ENCODE results near the gene SKAP1.
A peak's percentile ranks its signal among the peaks of the same experiment; 100 is the strongest.

The SKAP1 gene

DNA sequence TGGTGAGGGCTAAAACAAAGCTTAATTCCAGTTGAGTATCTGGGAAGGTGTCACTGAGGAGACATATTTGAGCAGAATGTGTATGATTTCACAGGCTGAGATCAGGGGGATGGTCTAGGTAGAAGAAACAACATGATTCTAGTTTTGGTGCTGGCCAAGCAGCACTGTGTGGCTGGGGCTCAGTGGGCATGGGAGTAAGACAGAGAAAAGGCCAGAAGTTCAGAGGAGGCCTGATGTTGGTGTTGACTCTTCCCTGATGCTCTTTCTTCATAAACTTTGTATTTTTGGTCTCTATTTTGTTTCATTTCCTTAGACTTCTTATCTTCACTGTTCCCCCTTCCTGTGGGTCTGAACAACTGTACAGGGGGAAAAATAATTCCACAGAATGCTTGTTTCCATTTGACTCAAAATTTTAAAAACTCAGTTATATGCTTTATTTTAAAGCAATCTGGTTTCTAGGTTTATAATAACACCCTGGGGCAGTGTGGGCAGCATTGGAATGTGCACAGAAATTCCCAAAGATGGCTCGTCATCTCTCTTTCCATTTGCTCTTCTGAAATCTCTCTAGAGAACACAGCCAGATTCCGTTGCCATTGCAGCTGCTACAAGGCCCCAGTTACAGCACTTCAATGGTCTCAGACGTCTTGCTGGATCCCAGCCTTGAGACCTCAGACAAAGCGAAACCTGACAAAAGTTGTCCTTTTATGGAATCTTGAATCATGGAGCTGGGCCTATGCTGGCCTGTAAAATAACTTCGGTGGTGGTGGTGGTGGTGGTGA, 254.1 kb downstream of the SKAP1 start:
- no peak for DNase-seq (ENCODE audit: low spot score)

- no peak for DNase-seq (ENCODE audit: low spot score)
Measured at GRCh38 chr17:48174833-48175523, 255.0 kb downstream of the SKAP1 start.

DNA sequence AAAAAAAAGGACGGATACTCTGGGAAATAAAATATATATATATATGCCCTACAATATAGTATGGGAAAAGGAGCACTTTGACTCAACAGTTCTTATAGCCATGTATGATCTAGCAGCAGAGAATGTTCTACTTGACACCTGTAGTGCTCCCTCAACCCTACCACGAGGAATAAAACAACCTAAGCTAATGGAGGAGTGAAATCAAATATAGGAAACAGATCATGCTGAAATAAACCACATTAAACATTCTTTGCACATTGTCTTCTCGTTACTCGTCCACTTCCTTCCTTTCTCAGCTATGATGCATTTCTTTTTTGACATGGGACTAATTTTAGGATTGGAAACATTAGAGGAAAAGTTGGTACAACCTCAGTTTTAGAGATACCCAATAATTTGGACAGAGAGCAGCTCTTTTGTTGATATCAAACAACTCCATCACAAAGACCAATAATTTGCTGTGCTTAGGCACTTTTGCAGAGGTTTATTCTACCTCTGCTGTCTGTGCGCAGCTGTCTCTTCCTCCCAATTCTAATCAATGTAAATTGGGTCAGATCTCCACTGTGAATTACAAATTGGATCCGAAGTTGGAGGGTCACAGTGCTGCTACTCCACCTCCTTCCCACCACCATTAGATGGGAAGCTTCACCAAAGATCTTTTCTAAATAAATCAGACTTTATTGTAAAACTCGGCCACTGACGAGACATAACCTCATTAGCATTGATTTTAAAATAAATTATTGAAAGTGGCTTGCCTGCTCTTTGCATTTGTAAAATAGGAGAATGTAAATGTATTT, 256.6 kb downstream of the SKAP1 start:
- DNase-seq (ENCODE audit: low spot score): no peak

DNA sequence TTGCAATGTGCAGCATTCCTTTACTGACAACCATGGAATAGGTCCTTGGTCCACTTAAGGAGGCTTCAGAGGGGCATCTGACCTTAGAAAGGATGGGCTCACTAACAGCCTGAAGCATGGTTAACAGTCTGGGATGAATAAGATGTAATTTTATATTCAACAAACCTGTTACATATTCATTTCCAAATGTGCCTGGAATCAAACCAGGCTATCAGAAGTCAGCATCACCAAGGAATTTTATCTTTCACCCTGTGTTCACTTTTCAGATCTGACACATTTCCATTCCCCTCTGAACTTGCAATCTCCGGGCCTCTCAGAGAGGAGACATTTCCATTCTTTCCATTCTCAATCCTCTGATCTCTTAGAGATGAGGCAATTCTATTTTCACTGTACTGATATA, 260.1 kb downstream of the SKAP1 start:
- DNase-seq (ENCODE audit: low spot score): no peak

DNA sequence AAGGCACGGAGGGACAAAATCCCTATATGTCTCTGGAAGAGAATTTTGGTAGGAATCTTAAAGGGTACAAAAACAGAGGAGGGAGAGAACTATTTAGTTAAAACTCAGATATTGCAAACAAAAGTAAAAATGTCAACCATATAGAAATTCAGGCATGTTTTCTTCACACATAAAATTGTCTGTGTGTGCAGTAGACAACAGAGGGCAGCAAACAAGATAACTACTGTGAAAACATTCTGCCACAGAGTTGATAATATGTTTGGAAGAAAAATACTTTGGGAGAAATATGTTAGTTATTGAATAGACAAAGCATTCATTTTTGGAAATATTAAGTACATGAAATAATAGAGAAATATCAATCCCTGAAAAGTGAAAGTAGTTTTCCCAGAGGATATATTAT, 266.2 kb downstream of the SKAP1 start:
- no peak for DNase-seq (ENCODE audit: low spot score)

GRCh38 chr17:48162946-48163506, 267.0 kb downstream of the SKAP1 start:
- no peak for DNase-seq (ENCODE audit: low spot score)

DNA sequence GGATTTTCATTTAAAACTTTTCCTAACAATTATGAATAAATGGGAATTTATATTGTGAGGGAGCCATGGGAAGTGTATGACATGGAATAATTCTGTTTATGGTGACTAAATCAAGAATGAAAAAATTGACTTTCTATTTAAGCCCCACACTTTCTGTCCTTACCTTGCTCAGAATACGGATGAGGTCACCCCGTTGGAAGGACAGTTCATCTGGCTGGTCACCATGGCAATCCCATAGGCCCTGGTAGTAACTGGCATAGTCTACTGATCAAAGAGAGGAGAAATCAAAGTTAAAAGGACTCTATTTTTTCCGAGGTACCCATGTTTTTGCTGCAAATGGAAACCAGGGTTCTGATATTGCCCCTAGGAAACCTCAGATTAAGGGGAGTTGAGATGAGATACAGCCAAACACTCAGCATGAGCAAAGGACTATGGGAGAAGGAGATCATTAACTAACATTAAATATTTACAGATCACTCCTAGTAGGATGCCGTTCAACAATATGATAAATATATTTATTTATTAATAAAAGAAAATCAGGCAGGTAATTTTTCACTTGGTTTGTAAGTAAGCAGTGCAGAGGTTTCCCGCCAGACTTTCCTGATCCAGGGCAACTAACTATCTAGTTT, 267.6 kb downstream of the SKAP1 start:
- no peak for DNase-seq (ENCODE audit: low spot score)

GRCh38 chr17:48161127-48161905, 268.7 kb downstream of the SKAP1 start:
- no peak for DNase-seq (ENCODE audit: low spot score)

- no peak for DNase-seq (ENCODE audit: low spot score)
Measured at GRCh38 chr17:48160177-48161081, 269.6 kb downstream of the SKAP1 start.

GRCh38 chr17:48159232-48159631, 270.8 kb downstream of the SKAP1 start:
- no peak for DNase-seq (ENCODE audit: low spot score)

DNA sequence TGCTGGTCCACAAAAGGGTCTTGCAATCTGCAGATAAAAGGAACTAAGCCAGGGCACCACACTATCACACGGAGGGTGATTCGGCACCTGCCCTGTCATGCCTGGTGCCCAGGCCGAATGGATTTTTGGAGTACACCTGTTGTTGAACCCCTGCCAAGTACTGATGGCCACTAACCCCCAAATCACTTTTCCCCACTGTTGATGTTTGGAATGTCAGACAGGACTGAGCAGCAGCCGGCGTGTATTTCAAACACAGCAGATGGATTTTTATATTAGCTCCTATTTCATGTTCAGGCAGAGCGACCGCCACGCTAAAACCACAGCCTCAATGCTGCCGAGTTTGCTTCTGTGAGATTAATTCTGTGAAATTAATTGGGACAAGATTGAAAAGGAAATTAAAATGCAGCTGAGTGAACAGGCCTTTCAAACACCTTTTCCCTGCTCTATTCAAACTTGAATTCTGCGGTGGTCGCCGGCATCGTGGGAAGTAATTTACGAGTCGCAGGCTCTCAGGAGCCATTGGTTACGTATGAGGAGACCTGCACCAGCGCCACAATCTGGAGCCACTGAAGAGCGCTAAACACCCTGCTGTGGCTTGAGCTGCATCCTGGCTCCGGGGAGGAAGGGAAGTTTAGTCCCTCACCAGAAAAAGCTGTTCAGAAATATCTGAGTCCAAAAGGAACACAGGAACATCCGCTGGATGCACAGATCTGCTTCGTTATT, 274.0 kb downstream of the SKAP1 start:
- DNase-seq (ENCODE audit: low spot score): no peak

DNA sequence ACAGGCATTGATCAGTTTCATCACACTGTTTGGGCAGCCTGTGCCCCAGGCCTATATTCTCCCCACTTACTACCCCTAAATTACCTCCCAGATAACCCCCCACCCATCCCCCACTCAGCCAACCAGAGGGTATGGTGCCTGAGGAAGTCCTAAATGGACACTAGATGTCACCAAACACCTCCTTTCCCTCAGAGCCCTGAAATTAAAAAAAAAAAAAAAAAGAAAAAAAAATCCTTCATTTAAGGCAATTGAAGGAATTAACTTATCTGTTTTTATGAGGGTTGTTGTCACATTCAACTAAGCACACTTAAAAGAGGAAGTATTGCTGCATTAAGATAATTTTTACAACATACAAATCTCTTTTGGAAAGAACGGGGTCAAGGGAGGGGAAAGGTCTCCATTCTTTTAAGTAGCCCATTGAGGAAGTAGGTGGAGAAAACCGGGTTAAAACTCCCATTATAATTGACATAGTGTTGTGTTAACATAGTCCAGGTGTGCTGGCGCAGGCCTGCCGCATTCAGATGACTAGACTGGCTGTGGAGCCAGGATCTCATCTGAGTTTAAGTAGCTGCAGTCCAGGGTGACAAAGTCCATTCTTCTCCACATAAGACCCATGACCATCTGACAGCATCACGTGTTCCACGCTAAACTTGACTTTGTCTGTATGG, 276.2 kb downstream of the SKAP1 start:
- peak; percentile 52 for DNase-seq (ENCODE audit: low spot score)

- DNase-seq (ENCODE audit: low spot score): no peak
Measured at GRCh38 chr17:48152289-48152688, 277.7 kb downstream of the SKAP1 start.

DNA sequence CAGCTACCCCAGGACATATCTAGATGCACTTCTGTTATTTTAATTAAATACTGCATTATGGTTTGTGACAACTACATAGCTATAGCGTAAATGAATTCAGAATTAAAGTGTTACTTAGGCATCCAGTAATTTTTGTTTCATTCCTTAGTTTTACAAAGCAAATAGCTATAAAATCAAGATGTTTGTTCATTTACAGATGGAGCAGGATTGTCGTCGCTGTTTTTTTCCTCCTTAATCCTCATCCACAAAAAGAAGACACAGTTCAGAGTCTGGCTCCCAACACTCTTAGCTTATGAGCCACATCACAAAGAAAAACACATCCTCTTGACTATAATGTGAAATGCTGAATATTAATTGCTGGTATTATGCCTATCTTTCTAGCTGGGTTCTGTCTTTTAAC, 278.8 kb downstream of the SKAP1 start:
- no peak for DNase-seq (ENCODE audit: low spot score)

DNA sequence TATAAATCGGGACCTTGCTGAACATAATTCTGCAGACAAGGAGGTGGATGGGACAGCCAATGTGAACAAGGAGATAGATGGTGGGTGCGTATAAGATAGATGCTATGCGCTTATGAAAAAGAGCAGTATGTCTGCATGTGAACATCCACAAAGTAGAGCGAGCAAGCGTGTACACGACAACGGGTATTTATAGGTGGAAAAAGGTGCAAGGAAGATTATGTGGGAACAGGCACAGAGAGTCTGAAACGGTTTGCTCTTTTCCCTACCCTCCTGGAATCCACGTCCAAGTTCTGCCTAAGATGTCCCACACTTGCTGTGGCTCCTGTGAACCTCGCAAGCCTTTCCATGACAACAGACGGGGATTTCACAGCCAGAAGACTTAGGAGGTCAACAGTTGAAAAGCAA, 279.4 kb downstream of the SKAP1 start:
- no peak for DNase-seq (ENCODE audit: low spot score)

- no peak for DNase-seq (ENCODE audit: low spot score)
Measured at GRCh38 chr17:48149787-48150463, 280.1 kb downstream of the SKAP1 start.

DNA sequence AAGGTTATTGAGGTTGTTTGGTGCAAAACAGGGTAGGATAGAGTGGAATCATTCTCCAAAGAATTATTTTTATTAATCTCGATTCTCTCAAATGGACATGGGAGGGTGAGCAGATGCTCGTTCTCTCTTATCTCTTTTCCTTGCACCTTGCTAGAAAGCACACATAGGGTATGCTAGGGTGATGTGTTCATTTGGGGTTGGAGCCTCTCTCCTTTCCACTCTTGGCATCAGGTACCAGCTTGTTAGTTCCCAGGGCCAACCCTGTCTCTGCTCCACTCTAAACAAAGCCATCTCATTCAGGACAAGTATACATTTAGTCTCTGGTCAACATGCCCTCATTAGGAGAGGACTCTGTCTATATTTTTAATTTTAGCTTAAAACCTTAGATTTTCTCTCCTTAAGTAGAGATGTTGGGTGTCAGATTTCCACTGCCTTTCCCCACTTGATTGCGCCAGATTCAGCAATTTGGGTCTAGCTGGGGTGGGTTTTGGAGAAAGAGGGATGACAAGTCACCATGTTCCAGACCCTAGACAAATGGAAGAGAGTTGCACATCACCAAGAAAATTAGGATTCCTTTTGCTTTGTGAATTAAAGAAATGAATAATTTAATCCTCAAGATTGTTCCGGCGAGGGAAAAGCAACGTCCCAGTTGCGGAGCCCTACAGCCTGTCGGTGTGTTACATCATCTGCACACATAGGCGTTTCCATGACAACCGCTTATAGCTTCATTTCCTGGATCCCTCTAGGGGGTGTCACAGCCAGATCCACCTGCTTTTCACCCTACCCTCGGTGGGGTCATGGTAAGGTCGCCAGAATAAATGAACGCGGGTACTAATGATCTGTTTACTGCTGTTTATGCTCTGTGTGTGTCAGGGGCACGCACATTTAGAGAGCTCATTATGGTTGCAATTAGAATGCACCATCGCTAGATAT, 280.9 kb downstream of the SKAP1 start:
- peak; percentile 70 for DNase-seq (ENCODE audit: low spot score)
